Dermis microvascular lymphatic vessel endothelial cell (primary cell): ENCODE data around the gene GTF3C2. TPM values are rescaled to one million over a fixed set of nuclear protein-coding genes. Genes with fewer than 3 reads are reported as not detected.
A peak's percentile ranks its signal among the peaks of the same experiment; 100 is the strongest.
"Not testable (repeated sequence)": the region's sequence is repeated elsewhere in the genome, so short reads cannot be mapped to it uniquely, and the experiment has no call there.

Experiments
- DNase-seq, 2 donors: peaks; one replicate each; pipeline versions ENCODE4 v3.0.0 to v3.0.0-alpha.2; 2010; ENCODE audit warnings: low read depth in 2 of 2
- total RNA-seq: library from RNA; depleted of rRNA; stranded (reverse); fragments of >200 nt; gene quantifications from 2 replicates; pipeline ENCODE4 v1.2.1, GENCODE V29; 2014

GTF3C2 gene
- total RNA-seq, 1 donor from 2014 or later, result 18.0 TPM

DNA sequence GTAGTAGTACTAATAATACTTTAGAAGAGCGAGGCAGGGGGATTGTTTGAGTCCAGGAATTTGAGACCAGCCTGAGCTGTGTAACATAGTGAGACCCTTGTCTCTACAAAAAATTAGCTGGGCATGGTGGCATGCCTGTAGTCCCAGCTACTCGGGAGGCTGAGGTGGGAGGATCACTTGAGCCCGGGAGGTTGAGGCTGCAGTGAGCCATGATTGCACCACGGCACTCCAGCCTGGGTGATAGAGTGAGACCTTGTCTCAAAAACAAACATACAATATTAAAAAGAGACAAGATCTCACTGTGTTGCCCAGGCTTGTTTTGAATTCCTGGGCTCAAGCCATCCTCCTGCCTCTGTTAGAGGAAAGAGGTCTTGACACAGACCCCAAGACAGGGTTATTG is 56.0 kb downstream of the GTF3C2 start:
- not testable (repeated sequence) for DNase-seq

DNA sequence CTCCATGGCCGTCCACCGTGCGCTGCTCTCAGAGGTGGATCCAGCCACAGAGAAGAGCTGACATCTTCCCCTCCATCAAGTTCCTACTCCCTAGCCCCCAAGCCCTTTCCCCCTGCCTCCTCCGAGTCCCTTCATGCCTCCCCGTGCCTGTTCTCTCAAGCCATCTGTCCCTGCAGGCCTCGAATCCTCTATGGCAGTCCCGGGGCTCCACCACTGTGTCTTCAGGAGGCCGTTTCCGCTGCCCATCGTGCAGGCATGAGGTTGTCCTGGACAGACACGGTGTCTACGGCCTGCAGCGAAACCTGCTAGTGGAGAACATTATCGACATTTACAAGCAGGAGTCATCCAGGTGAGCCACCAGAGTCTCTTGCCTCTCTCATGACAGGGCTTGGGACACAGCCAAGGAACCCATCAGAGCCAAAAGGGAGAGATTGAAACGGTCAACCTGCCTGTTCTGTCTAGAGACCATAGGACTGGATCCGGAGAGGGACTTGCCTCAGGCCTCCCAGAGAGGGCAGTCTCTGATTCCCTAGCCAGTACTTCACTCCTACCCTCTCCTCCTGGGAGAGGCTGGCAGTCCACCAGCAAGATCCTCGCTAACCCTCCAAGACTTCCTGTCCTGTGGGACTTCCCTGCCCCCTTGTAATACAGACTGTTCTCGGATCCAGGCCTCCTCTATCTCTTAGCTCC is 58.0 kb downstream of the GTF3C2 start:
- DNase-seq, result no peak

DNA sequence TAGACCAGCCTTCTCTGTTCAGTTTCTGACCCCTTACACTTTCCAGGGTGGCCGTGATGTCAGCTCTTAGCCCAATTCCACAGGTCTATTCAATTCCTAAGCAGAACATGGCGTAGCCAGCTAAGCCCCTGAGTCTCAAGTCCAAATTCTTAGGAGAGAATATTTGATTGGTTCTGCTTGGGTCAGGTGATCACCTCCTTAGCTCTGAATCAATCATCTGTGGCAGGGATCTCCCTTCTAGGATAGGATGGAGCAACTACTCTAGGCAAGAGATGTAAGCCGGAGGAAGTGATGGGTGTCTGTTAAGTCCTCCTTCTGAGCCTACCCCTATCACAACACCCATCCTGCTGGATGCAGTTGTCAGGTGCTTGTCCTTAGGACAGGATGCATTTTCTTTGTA is 59.4 kb downstream of the GTF3C2 start:
- no peak for DNase-seq

DNA sequence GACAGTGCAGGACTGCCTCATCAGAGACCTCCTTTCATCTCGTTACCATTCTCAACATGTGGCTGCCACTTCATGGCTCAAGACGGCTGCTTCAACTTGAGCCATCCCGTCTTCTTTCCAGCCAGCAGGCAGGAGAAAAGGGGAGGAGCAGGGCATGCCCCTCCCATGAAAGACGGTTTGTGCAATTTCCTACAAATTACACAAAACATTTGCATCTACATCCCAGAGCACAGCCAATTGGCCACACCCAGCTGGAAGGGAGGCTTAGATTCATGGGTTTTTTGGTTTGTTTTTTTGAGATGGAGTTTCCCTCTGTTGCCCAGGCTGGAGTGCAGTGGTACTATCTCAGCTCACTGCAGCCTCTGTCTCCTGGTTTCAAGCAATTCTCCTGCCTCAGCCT is 60.1 kb downstream of the GTF3C2 start:
- DNase-seq, result no peak

DNA sequence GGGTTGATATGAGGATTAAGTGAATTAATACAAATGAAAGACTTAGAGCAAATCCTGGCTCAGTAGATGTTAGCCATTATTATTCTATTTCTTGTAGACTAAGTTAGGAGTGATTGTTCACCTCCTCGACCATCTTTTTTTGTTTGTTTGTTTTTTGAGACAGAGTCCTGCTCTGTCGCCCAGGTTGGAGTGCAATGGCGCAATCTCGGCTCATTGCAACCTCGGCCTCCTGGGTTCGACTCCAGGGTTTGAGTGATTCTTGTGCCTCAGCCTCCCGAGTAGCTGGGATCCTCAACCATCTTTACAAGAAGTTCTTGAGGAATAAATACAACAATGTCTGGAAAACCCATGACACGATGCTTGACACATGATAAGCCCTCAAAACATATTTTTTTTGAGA is 61.6 kb downstream of the GTF3C2 start:
- no peak for DNase-seq

DNA sequence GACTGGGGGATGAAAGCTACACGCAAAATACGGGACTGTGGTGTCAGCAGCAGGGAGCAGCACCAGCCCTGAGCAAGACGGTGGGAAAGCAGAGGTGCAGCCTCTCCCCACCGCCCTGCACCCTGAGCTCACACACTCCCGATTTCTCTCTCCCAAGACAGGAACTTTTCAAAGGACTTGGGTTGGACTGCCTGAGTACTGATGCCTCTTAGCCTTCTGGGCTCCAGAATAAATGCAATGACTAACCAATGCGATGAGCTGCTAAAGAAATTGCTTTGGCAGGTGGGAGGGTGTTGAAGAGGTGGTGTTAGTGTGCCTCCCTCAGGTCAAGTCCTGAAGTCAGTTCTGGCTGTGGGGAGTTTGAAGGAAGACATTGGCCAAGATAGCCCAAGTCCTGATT is 64.7 kb downstream of the GTF3C2 start:
- DNase-seq, result peak in 1 of 2 donors; percentile 20

DNA sequence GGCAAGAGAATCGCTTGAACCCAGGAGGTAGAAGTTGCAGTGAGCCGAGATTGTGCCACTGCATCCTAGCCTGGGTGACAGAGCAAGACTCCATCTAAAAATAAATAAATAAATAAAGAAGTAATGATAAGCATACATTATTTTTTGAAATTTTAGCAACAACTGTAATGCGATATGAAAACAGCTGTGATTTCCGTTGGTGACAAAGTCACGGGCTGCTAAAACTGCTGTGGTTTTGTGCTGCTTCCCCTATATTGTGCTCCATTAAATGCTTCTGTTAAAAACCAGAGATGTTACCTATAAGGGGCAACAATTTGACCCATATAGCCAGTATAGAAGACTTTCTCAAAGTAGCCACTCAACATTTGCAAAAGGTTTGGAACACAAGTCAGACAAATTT is 66.0 kb downstream of the GTF3C2 start:
- no peak for DNase-seq

DNA sequence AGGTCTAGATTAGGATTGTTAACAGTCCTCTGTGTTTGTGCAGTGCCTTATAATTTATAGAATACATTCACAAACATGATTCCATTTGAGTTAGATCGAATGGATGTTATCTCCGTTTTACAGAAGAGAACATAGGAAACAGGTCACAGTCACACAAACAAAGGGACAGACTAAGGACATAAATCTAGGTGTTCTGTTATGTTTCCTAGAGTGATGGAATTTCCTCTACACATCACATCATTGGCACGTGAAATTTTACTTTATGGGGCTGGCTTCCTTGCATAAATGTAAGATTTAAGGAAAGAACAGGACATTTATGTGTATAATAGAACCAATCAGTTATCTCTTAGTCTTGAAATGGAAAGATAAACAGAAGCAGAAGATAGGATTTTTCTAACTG is 68.0 kb downstream of the GTF3C2 start:
- DNase-seq, result peak; percentile 93 to 94

DNA sequence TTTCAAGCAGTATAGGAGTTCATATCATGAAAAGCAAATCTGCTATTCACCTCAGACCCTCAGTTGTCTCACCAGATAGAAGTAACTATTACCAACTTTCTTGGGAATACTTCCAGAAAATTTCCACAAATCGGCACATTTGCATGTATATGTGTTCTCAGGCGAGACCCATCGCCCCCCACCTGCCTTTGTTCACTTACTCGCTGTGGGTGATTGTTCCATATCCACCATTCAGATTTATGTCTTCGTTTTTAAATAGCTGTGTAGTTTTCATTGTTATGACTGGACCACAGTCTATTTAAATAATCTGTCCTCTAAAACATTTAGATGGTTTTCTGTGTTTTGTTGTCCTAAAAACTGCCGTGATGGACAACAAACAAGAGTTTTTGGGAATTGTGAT is 71.1 kb downstream of the GTF3C2 start:
- DNase-seq, result no peak

DNA sequence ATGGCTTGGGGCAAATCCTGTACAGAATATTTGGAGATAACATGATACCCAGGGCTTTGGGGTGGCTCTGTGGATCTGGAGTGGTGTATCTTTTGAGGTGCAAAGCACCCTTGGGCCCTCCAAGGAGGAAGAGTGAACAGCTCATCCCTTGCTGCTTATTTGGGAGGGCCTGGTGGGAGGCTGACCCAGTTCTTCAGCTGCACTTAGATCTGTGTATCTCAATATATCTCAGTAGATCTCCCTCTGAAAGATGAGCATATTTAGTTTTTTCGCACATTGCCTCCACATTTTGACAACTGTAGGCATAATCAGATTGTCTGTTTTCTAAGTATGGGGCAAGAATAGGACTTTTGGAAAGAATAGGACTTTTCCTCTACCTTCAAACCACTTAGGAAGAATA is 71.6 kb downstream of the GTF3C2 start:
- no peak for DNase-seq

DNA sequence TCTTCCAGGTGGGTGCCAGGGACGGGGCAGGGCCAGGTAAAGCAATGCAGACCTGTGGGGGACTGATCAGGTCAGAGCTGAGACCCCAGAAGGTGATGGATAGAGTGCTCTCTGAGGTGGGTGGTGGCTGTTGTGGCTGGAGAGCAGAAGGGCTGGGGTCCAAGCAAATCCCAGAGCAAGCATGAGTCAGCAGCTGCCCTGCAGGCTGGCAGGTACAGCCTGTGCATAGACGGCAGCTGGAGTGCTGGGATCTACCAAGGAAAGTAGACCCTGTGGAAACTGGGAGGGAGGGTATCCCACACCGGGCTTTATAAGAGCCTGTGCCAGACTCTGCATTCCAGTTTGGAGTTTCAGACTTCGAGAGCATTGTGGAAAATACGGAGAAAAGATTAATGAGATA is 73.7 kb downstream of the GTF3C2 start:
- peak in 1 of 2 donors; percentile 37 for DNase-seq

DNA sequence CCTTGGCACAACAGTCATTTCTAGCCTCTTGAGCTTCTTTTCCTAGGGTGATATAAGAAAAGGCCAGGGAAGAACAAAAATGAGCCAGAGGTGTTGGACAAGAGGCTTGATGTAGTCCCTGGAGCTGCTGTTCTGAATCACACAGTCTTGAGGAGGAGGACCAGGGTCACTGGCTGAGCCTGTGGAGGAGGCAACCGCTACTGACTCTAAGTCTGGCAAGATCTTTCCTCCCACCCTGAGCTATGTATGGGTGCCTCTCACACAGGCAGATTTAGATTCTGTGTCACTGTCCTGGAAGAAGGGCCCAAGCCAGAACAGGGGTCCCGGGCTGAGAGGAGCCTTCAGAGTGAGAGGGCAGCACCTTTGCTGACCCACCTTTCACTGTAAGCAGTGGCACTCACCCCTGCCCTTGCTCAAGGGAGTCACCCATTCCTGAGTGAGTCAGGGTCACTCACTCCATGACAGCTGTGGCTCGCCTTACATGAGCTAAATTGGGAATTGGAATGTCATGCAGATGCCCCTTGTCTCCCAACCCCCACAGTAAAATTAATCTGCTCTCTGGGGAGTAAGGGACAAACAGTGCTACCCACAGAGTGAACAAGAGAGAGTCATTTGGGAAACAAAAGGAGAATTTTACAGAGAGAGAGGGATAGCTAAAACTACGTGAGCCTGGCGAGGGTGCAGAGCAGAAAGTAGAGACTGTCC is 74.6 kb downstream of the GTF3C2 start, which contains the start of gene TRIM54:
Gene TRIM54, plus strand, starts transcription at position 575 of the 705 bp plus-strand sequence. CDS start 303 bp downstream, outside the sequence.
- DNase-seq, result no peak

DNA sequence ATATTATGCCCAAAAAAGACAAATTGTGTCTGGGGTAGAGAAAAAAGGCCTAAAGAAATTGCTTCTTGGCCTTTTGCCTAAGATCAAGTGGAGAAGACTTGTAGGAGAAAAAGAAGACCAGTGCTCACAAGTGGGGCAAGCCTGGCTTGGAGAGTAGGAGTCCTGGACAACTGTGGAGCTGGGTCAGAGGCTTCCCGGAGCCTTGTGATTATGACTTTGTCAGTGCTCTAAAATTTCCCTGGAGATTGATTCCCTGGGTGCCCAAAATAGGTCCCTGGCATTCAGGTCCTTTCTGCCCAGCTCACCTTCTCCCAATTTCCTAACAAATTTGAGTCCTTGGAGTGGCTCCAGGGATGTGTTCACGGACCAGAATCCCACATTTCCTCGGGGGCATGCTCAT is 75.1 kb downstream of the GTF3C2 start:
- DNase-seq, result no peak

DNA sequence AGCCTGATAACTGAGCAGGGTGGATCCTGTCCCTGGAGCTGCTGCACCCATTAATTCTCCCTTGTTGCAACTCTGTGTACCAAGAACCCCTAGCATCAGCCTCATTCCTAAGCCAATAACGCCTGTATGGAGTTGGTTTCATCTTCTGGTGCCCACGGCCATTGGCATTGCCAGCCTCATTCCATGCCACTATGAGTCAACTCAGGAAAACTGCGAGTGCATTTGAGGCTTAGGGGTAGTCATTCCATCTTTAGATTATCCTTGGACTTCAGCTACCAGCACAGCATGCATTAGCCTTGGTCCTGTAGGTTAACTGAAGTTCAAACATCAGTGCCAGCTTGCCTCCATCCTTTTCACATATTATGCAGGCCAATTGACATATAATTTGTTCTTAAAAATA is 75.7 kb downstream of the GTF3C2 start:
- no peak for DNase-seq

DNA sequence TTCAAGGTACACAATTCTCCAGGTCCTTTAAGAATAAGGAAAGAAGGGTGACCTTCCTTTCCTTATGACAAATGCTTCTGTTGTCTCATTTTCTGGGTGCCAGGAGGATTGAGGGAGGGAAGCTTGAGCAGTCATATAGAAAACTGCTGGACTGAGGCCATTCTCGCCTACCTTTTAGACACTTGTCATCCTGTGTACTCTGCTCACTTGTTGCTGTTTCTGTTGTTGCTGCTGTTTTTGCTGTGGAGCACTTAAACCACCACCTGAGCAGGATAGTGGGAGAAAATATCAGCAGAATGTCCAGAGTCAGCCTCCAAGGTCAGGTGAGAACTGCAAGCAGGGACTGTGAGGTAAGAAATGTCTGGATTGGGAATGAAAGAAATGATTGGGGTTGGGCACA is 78.6 kb downstream of the GTF3C2 start:
- DNase-seq, result no peak

Other genes with a start within 250 kb of the GTF3C2 start
- 2.8 and 5.1 TPM in 2 replicates for gene CGREF1, start 237.6 kb downstream of the GTF3C2 start, total RNA-seq
- gene ABHD1, start 232.9 kb downstream of the GTF3C2 start, total RNA-seq, result under 0.01 TPM in 1 of 2 replicates, not detected in the other
- gene PREB, start 222.1 kb downstream of the GTF3C2 start, total RNA-seq, result 25.7 and 34.4 TPM in 2 replicates
- gene PRR30, start 217.4 kb downstream of the GTF3C2 start, total RNA-seq, result not detected in 2 replicates
- not detected in 2 replicates for gene TCF23, start 207.8 kb downstream of the GTF3C2 start, total RNA-seq
- gene ATRAID, start 144.7 kb downstream of the GTF3C2 start, total RNA-seq, result 103 and 105 TPM in 2 replicates
- gene SLC5A6, start 144.5 kb downstream of the GTF3C2 start, total RNA-seq, result 19.5 and 23.4 TPM in 2 replicates
- gene CAD, start 139.4 kb downstream of the GTF3C2 start, total RNA-seq, result 30.2 and 34.5 TPM in 2 replicates
- 6.3 and 15.0 TPM in 2 replicates for gene SLC30A3, start 93.7 kb downstream of the GTF3C2 start, total RNA-seq
- gene DNAJC5G, start 81.3 kb downstream of the GTF3C2 start, total RNA-seq, result 0.39 and 1.0 TPM in 2 replicates
- 0.26 and 0.51 TPM in 2 replicates for gene TRIM54, start 74.3 kb downstream of the GTF3C2 start, total RNA-seq
- 0.13 and 0.51 TPM in 2 replicates for gene UCN, start 48.3 kb downstream of the GTF3C2 start, total RNA-seq
- 40.4 and 52.3 TPM in 2 replicates for gene MPV17, start 33.7 kb downstream of the GTF3C2 start, total RNA-seq
- 25.7 and 26.2 TPM in 2 replicates for gene EIF2B4, start 13.6 kb upstream of the GTF3C2 start, total RNA-seq
- gene SNX17, start 13.9 kb upstream of the GTF3C2 start, total RNA-seq, result 109 and 164 TPM in 2 replicates
- gene ZNF513, start 24.0 kb upstream of the GTF3C2 start, total RNA-seq, result 4.6 and 8.7 TPM in 2 replicates
- gene PPM1G, start 52.8 kb upstream of the GTF3C2 start, total RNA-seq, result 88.5 and 101 TPM in 2 replicates
- 91.0 and 106 TPM in 2 replicates for gene NRBP1, start 71.9 kb upstream of the GTF3C2 start, total RNA-seq
- gene KRTCAP3, start 85.6 kb upstream of the GTF3C2 start, total RNA-seq, result 0.13 and 0.38 TPM in 2 replicates
- gene IFT172, start 133.0 kb upstream of the GTF3C2 start, total RNA-seq, result 10.2 and 11.0 TPM in 2 replicates
- 10.0 and 16.4 TPM in 2 replicates for gene FNDC4, start 138.4 kb upstream of the GTF3C2 start, total RNA-seq
- 0.13 TPM in 1 of 2 replicates, not detected in the other for gene GCKR, start 140.1 kb upstream of the GTF3C2 start, total RNA-seq
- gene ZNF512, start 226.3 kb upstream of the GTF3C2 start, total RNA-seq, result 10.0 and 11.9 TPM in 2 replicates